GM23338 (cell line): Measurements from ENCODE around the gene KHK. TPM values are rescaled to one million over a fixed set of nuclear protein-coding genes. Genes with fewer than 3 reads are reported as not detected.

Experiments used
- ATAC-seq: fragments of 200-7000 bp; cut with Tn5 transposase; 3 replicates; pipeline ENCODE4 v1.9.1; 2020
- DNase-seq: peaks from one replicate; pipeline ENCODE4 v3.0.0-alpha.2; 2015; ENCODE audit warnings: low spot score
- H2AFZ ChIP-seq: fragments of 200-600 bp; sonication (generic); 2 replicates; pipeline ENCODE4 v1.8.0; 2016; ENCODE audit warnings: antibody characterized with exemption, mild to moderate bottlenecking, moderate library complexity
- H3F3A ChIP-seq: fragments of 200-600 bp; sonication (generic); replicated peaks from 2 replicates; pipeline ENCODE4 v1.8.0; 2017; ENCODE audit warnings: antibody characterized with exemption, mixed run types, low read depth
- H3K27ac ChIP-seq: fragments of 200-600 bp; sonication (generic); 2 replicates; pipeline ENCODE4 v1.6.1; 2016; ENCODE audit warnings: low read depth
- H3K27me3 ChIP-seq: fragments of 200-600 bp; sonication (generic); 2 replicates; pipeline ENCODE4 v1.8.0; 2016; ENCODE audit warnings: mild to moderate bottlenecking, mixed run types, moderate library complexity; ENCODE audit not compliant: insufficient read depth
- H3K36me3 ChIP-seq: fragments of 200-600 bp; sonication (generic); 2 replicates; pipeline ENCODE4 v1.8.0; 2016; ENCODE audit warnings: mild to moderate bottlenecking; ENCODE audit not compliant: insufficient read depth
- H3K4me1 ChIP-seq: fragments of 200-600 bp; sonication (generic); 2 replicates; pipeline ENCODE4 v1.8.0; 2016; ENCODE audit warnings: mild to moderate bottlenecking, moderate library complexity; ENCODE audit not compliant: insufficient read depth
- H3K4me2 ChIP-seq: fragments of 200-600 bp; sonication (generic); 2 replicates; pipeline ENCODE4 v1.7.1; 2017; ENCODE audit warnings: mixed run types
- H3K4me3 ChIP-seq: fragments of 200-600 bp; sonication (generic); 2 replicates; pipeline ENCODE4 v1.6.1; 2016; ENCODE audit warnings: mixed run types
- H3K79me2 ChIP-seq: fragments of 200-600 bp; sonication (generic); replicated peaks from 2 replicates; pipeline ENCODE4 v1.8.0; 2017; ENCODE audit warnings: mild to moderate bottlenecking; ENCODE audit not compliant: insufficient read depth
- H3K9me2 ChIP-seq: fragments of 200-600 bp; sonication (generic); 2 replicates; pipeline ENCODE4 v1.8.0; 2017; ENCODE audit not compliant: insufficient read depth
- H4K20me1 ChIP-seq: fragments of 200-600 bp; sonication (generic); replicated peaks from 2 replicates; pipeline ENCODE4 v1.8.0; 2017; ENCODE audit warnings: mild to moderate bottlenecking; ENCODE audit not compliant: insufficient read depth
- H3K27ac Mint-ChIP-seq: 2 replicates; pipeline ENCODE4 v1.8.0; 2020; ENCODE audit warnings: inconsistent platforms, mild to moderate bottlenecking, moderate library complexity, mixed read lengths
- H3K27me3 Mint-ChIP-seq: 3 replicates; pipeline ENCODE4 v1.8.0; 2022; ENCODE audit warnings: low read depth, mild to moderate bottlenecking, moderate library complexity, mixed read lengths, inconsistent platforms; ENCODE audit not compliant: insufficient read depth, poor library complexity
- H3K36me3 Mint-ChIP-seq: 3 replicates; pipeline ENCODE4 v1.8.0; 2021; ENCODE audit warnings: low read depth, mild to moderate bottlenecking, inconsistent platforms, moderate library complexity, mixed read lengths
- H3K4me1 Mint-ChIP-seq: 3 replicates; pipeline ENCODE4 v1.8.0; 2020; ENCODE audit warnings: mild to moderate bottlenecking, inconsistent platforms, mixed read lengths
- H3K4me3 Mint-ChIP-seq: 3 replicates; pipeline ENCODE4 v1.8.0; 2021; ENCODE audit warnings: moderate library complexity, mild to moderate bottlenecking, inconsistent platforms, mixed read lengths
- H3K9me3 Mint-ChIP-seq: 3 replicates; pipeline ENCODE4 v1.8.0; 2020; ENCODE audit warnings: moderate library complexity, mild to moderate bottlenecking, inconsistent platforms, mixed read lengths
- CREB1 ChIP-seq: fragments of 250-450 bp; sonication (Bioruptor Pico); IDR thresholded peaks from 2 replicates; pipeline ENCODE4 v1.5.0; 2020; ENCODE audit warnings: low read depth, mild to moderate bottlenecking, moderate library complexity
- EZH2 ChIP-seq: fragments of 200-600 bp; sonication (generic); IDR thresholded peaks from one replicate; pipeline ENCODE4 v1.8.0; 2017; ENCODE audit warnings: antibody characterized with exemption, mild to moderate bottlenecking, low read depth; ENCODE audit not compliant: unreplicated experiment
- EZH2phosphoT487 ChIP-seq: fragments of 200-600 bp; sonication (generic); IDR thresholded peaks from one replicate; pipeline ENCODE4 v1.8.1; 2018; ENCODE audit warnings: antibody characterized with exemption; ENCODE audit not compliant: unreplicated experiment
- JUNB ChIP-seq: IDR thresholded peaks from one replicate; pipeline ENCODE4 v1.6.1; 2016; ENCODE audit warnings: antibody characterized with exemption; ENCODE audit not compliant: unreplicated experiment
- NANOG ChIP-seq: IDR thresholded peaks from 2 replicates; pipeline ENCODE4 v1.6.1; 2016; ENCODE audit warnings: antibody characterized with exemption, borderline replicate concordance
- POLR2AphosphoS5 ChIP-seq: IDR thresholded peaks from 2 replicates; pipeline ENCODE4 v1.6.1; 2016; ENCODE audit warnings: antibody characterized with exemption, low read depth
- REST ChIP-seq: IDR thresholded peaks from one replicate; pipeline ENCODE4 v1.6.1; 2018; ENCODE audit warnings: antibody characterized with exemption; ENCODE audit not compliant: unreplicated experiment
- STAT1 ChIP-seq: IDR thresholded peaks from one replicate; pipeline ENCODE4 v1.6.1; 2016; ENCODE audit warnings: antibody characterized with exemption; ENCODE audit not compliant: unreplicated experiment
- ZNF114 ChIP-seq: fragments of 250-450 bp; sonication (Bioruptor Pico); IDR thresholded peaks from 2 replicates; pipeline ENCODE4 v1.5.0; 2020; ENCODE audit warnings: mild to moderate bottlenecking, moderate library complexity
- ZNF331 ChIP-seq: fragments of 250-450 bp; sonication (Bioruptor Pico); IDR thresholded peaks from 2 replicates; pipeline ENCODE4 v1.5.0; 2020; ENCODE audit warnings: low read depth, mild to moderate bottlenecking, moderate library complexity
- polyA plus RNA-seq: library from polyadenylated mRNA; unstranded; fragments of >200 nt; fragmentation: Nextera tagmentation; extraction: Ambion mirVana; gene quantifications from 2 replicates; pipeline ENCODE4 v1.2.1, GENCODE V29; 2016
- total RNA-seq: library from RNA; depleted of rRNA; stranded (reverse); fragments of >200 nt; shearing (Covaris generic); gene quantifications from 2 replicates; pipeline ENCODE4 v1.2.3, GENCODE V29; 2014
- TF ChIP-seq, protein P1 (sequence below): fragments of 250-450 bp; sonication (Bioruptor Pico); IDR thresholded peaks from 2 replicates; pipeline ENCODE4 v1.5.0; 2020; ENCODE audit warnings: mild to moderate bottlenecking, moderate library complexity
- TF ChIP-seq, protein P2 (sequence below): IDR thresholded peaks from 2 replicates; pipeline ENCODE4 v1.6.1; 2016; ENCODE audit warnings: antibody characterized with exemption
- TF ChIP-seq, protein P3 (sequence below), 2 experiments: fragments of 200-600 bp in 1 of 2; sonication (generic) in 1 of 2; conservative IDR thresholded peaks; 2 replicates each; pipeline versions ENCODE4 v1.5.1 to v1.6.1; 2016 to 2017; ENCODE audit warnings: antibody characterized with exemption in 2 of 2, low read depth in 2 of 2, mild to moderate bottlenecking in 2 of 2, moderate library complexity in 1 of 2

The KHK gene
- total and polyA plus RNA-seq, 2 experiments from 2014 or later, result 9.7 TPM

DNA sequence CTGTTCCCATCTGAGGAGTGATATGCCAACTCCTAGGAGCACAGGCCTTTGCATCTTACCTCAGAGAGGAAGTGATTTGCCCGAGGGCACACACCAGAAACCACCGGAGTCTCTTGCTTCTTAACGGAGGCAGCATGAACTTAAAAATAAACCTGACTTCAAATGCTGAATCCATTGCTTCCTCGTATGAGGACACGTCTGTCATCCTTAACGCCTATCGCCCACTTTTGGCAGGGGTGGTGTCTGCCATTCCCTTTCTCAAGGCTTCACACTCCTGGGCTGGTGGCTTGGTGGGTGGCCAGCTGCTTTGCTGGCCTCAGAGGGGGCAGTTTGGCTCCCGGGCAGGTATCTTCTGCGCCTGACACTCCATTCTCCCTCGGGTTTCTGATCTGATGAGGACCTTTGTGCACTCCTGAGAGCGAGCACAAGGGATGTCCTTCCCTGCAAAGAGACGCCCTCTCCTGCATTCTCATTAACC is 48.9 kb downstream of the KHK start:
- Histone ChIP-seq H3K4me3 (no peak overlapping the region), H3K4me2 (no peak overlapping the region), H3K4me1 (peaks cover 6% of the 10 kb centered on the region; the same call in 1 of the 2 replicates), H4K20me1 (peaks cover 10% of the 10 kb centered on the region; the same call in 1 of the 2 replicates), H3K27me3 (no peaks in the 10 kb centered on the region), H3F3A (no peaks in the 10 kb centered on the region; the same call in 1 of the 2 replicates), H3K9me2 (no peaks in the 10 kb centered on the region), H3K36me3 (no peaks in the 10 kb centered on the region), H3K27ac (no peak overlapping the region), H3K79me2 (peaks cover 11% of the 10 kb centered on the region), H2AFZ (peak overlapping the region; percentile 97; the same call in 1 of the 2 replicates)
- ATAC-seq, result no peak
- Mint-ChIP-seq H3K27me3 (peaks cover 10% of the 10 kb centered on the region), H3K9me3 (no peaks in the 10 kb centered on the region), H3K4me3 (peak overlapping the region; percentile 89), H3K36me3 (peaks cover 23% of the 10 kb centered on the region; the same call in 2 of the 3 replicates), H3K27ac (no peak overlapping the region; the same call in 1 of the 2 replicates), H3K4me1 (peaks cover 10% of the 10 kb centered on the region; the same call in 2 of the 3 replicates)
- no peak for DNase-seq
- TF ChIP-seq ZNF114 (CRISPR knock-in tag), result no peak
- TF ChIP-seq, protein P1, sequence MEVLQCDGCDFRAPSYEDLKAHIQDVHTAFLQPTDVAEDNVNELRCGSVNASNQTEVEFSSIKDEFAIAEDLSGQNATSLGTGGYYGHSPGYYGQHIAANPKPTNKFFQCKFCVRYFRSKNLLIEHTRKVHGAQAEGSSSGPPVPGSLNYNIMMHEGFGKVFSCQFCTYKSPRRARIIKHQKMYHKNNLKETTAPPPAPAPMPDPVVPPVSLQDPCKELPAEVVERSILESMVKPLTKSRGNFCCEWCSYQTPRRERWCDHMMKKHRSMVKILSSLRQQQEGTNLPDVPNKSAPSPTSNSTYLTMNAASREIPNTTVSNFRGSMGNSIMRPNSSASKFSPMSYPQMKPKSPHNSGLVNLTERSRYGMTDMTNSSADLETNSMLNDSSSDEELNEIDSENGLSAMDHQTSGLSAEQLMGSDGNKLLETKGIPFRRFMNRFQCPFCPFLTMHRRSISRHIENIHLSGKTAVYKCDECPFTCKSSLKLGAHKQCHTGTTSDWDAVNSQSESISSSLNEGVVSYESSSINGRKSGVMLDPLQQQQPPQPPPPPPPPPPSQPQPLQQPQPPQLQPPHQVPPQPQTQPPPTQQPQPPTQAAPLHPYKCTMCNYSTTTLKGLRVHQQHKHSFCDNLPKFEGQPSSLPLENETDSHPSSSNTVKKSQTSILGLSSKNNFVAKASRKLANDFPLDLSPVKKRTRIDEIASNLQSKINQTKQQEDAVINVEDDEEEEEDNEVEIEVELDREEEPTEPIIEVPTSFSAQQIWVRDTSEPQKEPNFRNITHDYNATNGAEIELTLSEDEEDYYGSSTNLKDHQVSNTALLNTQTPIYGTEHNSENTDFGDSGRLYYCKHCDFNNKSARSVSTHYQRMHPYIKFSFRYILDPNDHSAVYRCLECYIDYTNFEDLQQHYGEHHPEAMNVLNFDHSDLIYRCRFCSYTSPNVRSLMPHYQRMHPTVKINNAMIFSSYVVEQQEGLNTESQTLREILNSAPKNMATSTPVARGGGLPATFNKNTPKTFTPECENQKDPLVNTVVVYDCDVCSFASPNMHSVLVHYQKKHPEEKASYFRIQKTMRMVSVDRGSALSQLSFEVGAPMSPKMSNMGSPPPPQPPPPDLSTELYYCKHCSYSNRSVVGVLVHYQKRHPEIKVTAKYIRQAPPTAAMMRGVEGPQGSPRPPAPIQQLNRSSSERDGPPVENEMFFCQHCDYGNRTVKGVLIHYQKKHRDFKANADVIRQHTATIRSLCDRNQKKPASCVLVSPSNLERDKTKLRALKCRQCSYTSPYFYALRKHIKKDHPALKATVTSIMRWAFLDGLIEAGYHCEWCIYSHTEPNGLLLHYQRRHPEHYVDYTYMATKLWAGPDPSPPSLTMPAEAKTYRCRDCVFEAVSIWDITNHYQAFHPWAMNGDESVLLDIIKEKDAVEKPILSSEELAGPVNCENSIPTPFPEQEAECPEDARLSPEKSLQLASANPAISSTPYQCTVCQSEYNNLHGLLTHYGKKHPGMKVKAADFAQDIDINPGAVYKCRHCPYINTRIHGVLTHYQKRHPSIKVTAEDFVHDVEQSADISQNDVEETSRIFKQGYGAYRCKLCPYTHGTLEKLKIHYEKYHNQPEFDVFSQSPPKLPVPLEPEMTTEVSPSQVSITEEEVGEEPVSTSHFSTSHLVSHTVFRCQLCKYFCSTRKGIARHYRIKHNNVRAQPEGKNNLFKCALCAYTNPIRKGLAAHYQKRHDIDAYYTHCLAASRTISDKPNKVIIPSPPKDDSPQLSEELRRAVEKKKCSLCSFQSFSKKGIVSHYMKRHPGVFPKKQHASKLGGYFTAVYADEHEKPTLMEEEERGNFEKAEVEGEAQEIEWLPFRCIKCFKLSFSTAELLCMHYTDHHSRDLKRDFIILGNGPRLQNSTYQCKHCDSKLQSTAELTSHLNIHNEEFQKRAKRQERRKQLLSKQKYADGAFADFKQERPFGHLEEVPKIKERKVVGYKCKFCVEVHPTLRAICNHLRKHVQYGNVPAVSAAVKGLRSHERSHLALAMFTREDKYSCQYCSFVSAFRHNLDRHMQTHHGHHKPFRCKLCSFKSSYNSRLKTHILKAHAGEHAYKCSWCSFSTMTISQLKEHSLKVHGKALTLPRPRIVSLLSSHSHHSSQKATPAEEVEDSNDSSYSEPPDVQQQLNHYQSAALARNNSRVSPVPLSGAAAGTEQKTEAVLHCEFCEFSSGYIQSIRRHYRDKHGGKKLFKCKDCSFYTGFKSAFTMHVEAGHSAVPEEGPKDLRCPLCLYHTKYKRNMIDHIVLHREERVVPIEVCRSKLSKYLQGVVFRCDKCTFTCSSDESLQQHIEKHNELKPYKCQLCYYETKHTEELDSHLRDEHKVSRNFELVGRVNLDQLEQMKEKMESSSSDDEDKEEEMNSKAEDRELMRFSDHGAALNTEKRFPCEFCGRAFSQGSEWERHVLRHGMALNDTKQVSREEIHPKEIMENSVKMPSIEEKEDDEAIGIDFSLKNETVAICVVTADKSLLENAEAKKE (CRISPR knock-in tag), result no peak
- TF ChIP-seq NANOG, result no peak
- TF ChIP-seq REST, result no peak
- TF ChIP-seq, protein P2, sequence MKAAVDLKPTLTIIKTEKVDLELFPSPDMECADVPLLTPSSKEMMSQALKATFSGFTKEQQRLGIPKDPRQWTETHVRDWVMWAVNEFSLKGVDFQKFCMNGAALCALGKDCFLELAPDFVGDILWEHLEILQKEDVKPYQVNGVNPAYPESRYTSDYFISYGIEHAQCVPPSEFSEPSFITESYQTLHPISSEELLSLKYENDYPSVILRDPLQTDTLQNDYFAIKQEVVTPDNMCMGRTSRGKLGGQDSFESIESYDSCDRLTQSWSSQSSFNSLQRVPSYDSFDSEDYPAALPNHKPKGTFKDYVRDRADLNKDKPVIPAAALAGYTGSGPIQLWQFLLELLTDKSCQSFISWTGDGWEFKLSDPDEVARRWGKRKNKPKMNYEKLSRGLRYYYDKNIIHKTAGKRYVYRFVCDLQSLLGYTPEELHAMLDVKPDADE, result no peak
- no peak for TF ChIP-seq EZH2
- no peak for TF ChIP-seq EZH2phosphoT487
- no peak for TF ChIP-seq CREB1 (CRISPR knock-in tag)
- TF ChIP-seq POLR2AphosphoS5, result no peak
- TF ChIP-seq ZNF331 (CRISPR knock-in tag), result no peak
- TF ChIP-seq, protein P3, sequence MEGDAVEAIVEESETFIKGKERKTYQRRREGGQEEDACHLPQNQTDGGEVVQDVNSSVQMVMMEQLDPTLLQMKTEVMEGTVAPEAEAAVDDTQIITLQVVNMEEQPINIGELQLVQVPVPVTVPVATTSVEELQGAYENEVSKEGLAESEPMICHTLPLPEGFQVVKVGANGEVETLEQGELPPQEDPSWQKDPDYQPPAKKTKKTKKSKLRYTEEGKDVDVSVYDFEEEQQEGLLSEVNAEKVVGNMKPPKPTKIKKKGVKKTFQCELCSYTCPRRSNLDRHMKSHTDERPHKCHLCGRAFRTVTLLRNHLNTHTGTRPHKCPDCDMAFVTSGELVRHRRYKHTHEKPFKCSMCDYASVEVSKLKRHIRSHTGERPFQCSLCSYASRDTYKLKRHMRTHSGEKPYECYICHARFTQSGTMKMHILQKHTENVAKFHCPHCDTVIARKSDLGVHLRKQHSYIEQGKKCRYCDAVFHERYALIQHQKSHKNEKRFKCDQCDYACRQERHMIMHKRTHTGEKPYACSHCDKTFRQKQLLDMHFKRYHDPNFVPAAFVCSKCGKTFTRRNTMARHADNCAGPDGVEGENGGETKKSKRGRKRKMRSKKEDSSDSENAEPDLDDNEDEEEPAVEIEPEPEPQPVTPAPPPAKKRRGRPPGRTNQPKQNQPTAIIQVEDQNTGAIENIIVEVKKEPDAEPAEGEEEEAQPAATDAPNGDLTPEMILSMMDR (conservative IDR thresholded peaks at IDR 0.05; ENCODE audit: low read depth in 2 of 2), result no peak
- no peak for TF ChIP-seq STAT1
- TF ChIP-seq JUNB, result no peak
